NCI-H1105 (cell line): Measurements from ENCODE around the gene CATSPERZ.
A peak's percentile ranks its signal among the peaks of the same experiment; 100 is the strongest.

Experiments used
- DNase-seq: peaks from one replicate; lab custom pipeline; 2025; lab: John Stamatoyannopoulos, UW

CATSPERZ gene

GRCh38 chr11:64342869-64343745, 42.9 kb downstream of the CATSPERZ start:
- DNase-seq, result peak; percentile 24

- no peak for DNase-seq
Measured at GRCh38 chr11:64343767-64344559, 43.8 kb downstream of the CATSPERZ start.

- DNase-seq, result no peak
Measured at GRCh38 chr11:64344787-64345186, 44.6 kb downstream of the CATSPERZ start.

- DNase-seq, result no peak
Measured at GRCh38 chr11:64347193-64347867, 47.2 kb downstream of the CATSPERZ start.

GRCh38 chr11:64348383-64349024, 48.3 kb downstream of the CATSPERZ start:
- DNase-seq, result no peak

GRCh38 chr11:64349025-64349387, 48.8 kb downstream of the CATSPERZ start:
- DNase-seq, result no peak

GRCh38 chr11:64349404-64349803, 49.2 kb downstream of the CATSPERZ start:
- no peak for DNase-seq

GRCh38 chr11:64351136-64351631, 51.0 kb downstream of the CATSPERZ start:
- DNase-seq, result no peak

GRCh38 chr11:64352099-64352994, 52.2 kb downstream of the CATSPERZ start:
- DNase-seq, result peak; percentile 22

GRCh38 chr11:64352995-64353714, 53.0 kb downstream of the CATSPERZ start:
- peak; percentile 63 for DNase-seq

- no peak for DNase-seq
Measured at GRCh38 chr11:64353715-64354506, 53.8 kb downstream of the CATSPERZ start.
